ENCODE results near the gene NACC2.
"Not testable (repeated sequence)": the region's sequence is repeated elsewhere in the genome, so short reads cannot be mapped to it uniquely, and the experiment has no call there.

NACC2 gene

DNA sequence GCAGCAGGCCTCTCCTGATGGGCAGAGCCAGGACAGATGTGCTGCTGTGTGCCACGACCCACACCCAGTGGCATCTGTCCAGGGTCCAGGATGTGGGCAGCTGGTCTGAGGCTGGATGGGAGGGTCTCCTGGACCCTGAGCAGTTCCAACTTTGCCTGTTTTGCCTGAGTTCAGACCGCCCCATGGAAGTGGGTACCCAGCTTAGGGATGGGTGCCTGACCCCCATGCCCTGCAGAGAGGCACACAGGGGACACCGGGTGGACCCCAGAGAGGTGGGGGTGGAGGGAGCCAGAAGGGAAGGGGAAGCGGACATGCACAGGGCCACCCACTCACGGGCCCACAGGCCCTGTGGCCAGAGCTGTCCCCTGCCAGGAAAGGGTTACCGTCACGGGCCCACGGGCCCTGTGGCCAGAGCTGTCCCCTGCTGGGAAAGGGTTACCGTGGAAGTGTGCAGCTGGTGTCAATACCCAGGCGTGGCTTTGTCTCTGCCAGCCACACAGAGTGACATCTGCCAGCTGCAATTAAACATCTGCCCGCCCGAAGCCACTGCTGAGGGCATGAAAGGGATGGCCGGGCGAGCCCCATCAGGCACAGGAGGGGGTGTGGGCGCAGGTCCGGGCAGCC lies 50.0 kb downstream of the NACC2 start:
- no peaks in the 10 kb centered on the region for H3K27me3 Mint-ChIP-seq
- H3K36me3 Mint-ChIP-seq, result peaks cover 2% of the 10 kb centered on the region
- H3K27ac Mint-ChIP-seq, result no peak overlapping the region
- no peak overlapping the region for H3K4me3 Mint-ChIP-seq
- no peaks in the 10 kb centered on the region for H3K9me3 Mint-ChIP-seq
- H3K4me1 Mint-ChIP-seq, result peaks cover 3% of the 10 kb centered on the region

DNA sequence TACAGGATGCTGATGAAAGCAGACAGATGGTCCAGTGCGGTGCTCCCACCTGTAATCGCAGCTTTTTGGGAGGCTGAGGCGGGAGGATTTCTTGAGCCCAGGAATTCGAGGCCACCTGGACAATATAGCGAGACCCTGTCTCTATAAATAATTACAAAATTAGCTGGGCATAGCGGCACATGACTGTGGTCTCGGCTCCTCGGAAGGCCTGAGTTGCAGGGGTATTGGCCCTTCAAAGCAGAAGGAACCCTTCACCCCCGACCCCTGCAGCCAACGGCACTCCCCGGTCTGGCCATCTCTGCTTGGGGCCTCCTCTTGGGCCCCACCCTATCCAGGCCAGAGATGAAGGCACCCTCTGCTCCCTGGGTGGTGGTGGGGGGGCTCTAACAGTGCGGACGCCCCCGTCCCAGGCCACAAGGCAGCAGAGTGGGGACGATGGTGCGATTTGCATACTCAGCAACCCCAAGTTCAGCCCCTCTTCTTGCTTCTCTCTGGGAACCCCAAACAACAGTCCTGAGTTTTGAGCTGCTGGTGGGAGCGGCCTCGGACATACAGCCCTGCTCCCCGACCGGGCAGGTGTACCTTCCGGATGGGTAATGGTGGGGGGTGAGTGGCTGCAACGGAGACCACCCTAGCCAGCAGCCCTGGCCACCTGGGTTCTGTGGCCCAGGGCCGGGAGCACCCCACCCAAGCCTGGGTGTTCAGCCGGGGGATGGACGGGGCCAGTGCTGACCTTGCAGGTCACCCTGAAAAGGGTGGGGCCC lies 50.7 kb downstream of the NACC2 start:
- Mint-ChIP-seq H3K4me3 (no peak overlapping the region), H3K36me3 (peaks cover 7% of the 10 kb centered on the region), H3K4me1 (peaks cover 3% of the 10 kb centered on the region), H3K9me3 (no peaks in the 10 kb centered on the region), H3K27ac (no peak overlapping the region), H3K27me3 (no peaks in the 10 kb centered on the region)

DNA sequence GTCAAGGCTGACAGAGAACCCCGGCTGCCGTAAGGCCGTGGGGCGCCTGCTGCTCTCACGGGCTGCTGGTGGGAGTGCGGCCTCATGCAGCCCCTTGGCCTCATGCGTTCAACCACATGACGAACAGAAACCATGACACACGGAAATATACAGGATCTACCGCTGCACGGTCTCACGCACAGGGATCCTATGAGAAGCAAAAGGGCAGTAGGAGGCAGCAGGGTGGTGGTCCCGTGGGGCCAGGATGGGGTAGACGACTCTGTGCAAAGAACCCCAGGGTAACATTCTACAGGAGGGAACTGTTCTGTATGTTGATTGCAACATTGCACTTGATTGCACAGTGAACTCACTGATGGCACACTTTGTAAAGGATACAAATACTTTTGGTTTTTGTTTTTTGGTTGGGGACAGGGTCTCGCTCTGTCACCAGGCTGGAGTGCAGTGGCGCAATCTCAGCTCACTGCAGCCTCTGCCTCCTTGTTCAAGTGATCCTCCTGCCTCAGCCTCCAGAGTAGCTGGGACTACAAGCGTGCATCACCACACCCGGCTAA lies 51.6 kb downstream of the NACC2 start:
- no peak overlapping the region for H3K27ac Mint-ChIP-seq
- no peaks in the 10 kb centered on the region for H3K27me3 Mint-ChIP-seq
- no peak overlapping the region for H3K4me3 Mint-ChIP-seq
- peaks cover 3% of the 10 kb centered on the region for H3K4me1 Mint-ChIP-seq
- peaks cover 5% of the 10 kb centered on the region for H3K9me3 Mint-ChIP-seq
- H3K36me3 Mint-ChIP-seq, result peaks cover 13% of the 10 kb centered on the region

- Mint-ChIP-seq H3K4me1 (peaks cover 3% of the 10 kb centered on the region), H3K27ac (no peak overlapping the region), H3K4me3 (no peak overlapping the region), H3K27me3 (no peaks in the 10 kb centered on the region), H3K9me3 (peaks cover 6% of the 10 kb centered on the region), H3K36me3 (peaks cover 16% of the 10 kb centered on the region)
Observed at GRCh38 chr9:136042541-136042940, 52.5 kb downstream of the NACC2 start.

DNA sequence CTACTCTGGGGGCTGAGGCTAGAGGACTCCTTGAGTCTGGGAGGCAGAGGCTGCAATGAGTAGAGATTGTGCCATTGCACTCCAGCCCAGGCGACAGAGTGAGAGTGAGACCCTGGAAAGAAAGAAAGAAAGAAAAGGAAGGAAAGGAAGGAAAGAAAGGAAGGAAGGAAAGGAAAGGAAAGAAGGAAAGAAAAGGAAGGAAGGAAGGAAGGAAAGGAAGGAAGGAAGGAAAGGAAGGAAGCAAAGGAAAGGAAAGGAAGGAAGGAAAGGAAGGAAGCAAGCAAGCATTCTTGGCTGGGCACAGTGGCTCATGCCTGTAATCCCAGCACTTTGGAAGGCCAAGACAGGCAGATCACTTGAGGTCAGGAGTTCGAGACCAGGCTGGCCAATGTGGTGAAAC lies 54.2 kb downstream of the NACC2 start:
- H3K9me3 Mint-ChIP-seq, H3K4me3 Mint-ChIP-seq, H3K27me3 Mint-ChIP-seq, H3K4me1 Mint-ChIP-seq, H3K27ac Mint-ChIP-seq: not testable (repeated sequence)
- H3K36me3 Mint-ChIP-seq, result peaks cover 22% of the 10 kb centered on the region

DNA sequence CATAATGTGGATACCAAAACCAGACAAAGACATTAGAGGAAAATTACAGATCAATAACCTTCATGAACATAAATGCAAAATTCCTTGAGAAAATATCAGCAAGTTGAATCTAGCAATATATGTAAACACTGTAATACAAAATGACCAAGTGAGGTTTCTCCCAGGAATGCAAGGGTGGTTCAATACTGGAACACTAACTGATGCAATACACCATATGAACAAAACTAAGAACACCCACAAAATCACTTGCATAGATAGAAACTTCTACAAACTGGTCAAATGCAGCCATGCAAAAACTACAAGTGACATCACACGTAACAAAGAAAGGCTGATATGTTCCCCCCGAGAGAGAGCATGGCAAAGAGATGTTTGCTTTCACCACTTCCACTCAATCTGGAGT lies 55.6 kb downstream of the NACC2 start:
- Mint-ChIP-seq H3K4me1 (peaks cover 4% of the 10 kb centered on the region), H3K27ac (no peak overlapping the region), H3K9me3 (peaks cover 6% of the 10 kb centered on the region), H3K27me3 (no peaks in the 10 kb centered on the region), H3K4me3 (no peak overlapping the region), H3K36me3 (peaks cover 31% of the 10 kb centered on the region)

GRCh38 chr9:136036848-136037247 lies 58.2 kb downstream of the NACC2 start:
- H3K36me3 Mint-ChIP-seq, result peaks cover 35% of the 10 kb centered on the region
- no peak overlapping the region for H3K4me3 Mint-ChIP-seq
- H3K27ac Mint-ChIP-seq, result no peak overlapping the region
- H3K27me3 Mint-ChIP-seq, result no peaks in the 10 kb centered on the region
- H3K9me3 Mint-ChIP-seq, result peaks cover 6% of the 10 kb centered on the region
- H3K4me1 Mint-ChIP-seq, result peaks cover 4% of the 10 kb centered on the region

DNA sequence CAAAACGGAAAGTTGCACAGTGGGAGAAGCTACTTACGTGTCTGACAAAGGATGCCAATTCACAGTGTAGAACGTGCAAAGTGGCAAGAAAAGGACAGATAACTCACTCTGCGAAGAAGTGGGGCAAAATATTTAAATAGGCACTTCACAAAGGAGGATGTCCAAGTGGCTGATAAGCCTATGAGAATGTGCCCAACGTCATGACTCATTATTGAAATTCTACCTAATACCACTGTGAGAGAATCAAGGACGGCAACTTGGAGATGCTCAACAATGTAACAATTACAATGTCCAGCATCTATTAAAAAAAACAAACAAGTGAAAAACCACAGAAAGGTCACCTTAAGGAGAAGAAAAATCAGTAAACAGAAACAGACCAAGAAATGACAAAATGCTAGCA lies 59.0 kb downstream of the NACC2 start:
- H3K27ac Mint-ChIP-seq, result no peak overlapping the region
- H3K9me3 Mint-ChIP-seq, result peaks cover 6% of the 10 kb centered on the region
- H3K4me1 Mint-ChIP-seq, result peaks cover 4% of the 10 kb centered on the region
- peaks cover 35% of the 10 kb centered on the region for H3K36me3 Mint-ChIP-seq
- H3K4me3 Mint-ChIP-seq, result no peak overlapping the region
- no peaks in the 10 kb centered on the region for H3K27me3 Mint-ChIP-seq

DNA sequence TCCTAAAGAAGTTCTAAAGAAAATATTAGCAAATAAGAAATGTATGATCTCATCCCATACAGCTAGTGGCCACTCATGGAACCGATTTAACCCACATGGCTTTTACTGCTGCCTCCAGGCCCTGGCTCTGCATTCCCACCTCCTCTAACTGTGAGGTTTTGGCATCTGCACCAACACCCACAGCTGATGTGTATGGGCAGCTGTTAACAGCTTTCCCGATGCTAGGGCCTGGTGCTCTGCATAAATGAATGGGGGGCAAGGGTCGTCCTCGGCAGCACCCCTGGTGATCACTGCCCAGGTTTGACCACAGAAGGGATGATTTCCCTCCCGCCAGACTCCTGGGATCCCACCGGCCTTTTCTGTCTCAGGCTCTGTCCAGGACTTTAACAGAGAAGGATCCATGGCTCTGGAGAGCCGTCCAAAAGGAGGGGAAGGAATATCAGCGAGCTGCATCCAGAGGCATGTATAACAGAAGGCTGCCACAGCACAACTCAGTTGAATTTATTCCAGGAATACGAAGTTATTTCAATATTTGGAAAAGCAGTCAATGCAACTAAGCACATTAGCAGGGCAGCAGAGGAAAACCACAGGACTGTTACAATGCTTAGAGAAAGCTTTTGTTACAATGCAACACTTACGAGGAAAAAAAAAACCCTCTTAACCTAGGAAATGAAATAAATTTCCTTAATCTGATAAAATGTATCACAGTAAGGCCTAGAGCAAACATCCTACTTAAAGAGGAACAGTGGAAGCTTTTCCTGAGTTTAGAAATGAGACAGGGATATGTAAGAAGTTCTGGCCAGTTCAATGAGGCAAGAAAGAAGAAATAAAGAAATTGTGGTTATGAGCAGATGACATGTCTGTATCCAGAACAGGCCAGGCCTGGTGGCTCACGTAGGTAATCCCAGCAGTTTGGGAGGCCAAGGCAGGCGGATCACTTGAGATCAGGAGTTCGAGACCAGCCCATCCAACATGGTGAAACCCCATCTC lies 63.1 kb downstream of the NACC2 start:
- Mint-ChIP-seq H3K4me3 (no peak overlapping the region), H3K9me3 (no peaks in the 10 kb centered on the region), H3K4me1 (peaks cover 10% of the 10 kb centered on the region), H3K36me3 (peaks cover 25% of the 10 kb centered on the region), H3K27me3 (no peaks in the 10 kb centered on the region), H3K27ac (no peak overlapping the region)

GRCh38 chr9:136031094-136031493 lies 64.0 kb downstream of the NACC2 start:
- Mint-ChIP-seq H3K27ac (no peak overlapping the region), H3K36me3 (peaks cover 25% of the 10 kb centered on the region), H3K4me1 (peaks cover 10% of the 10 kb centered on the region), H3K4me3 (no peak overlapping the region), H3K9me3 (no peaks in the 10 kb centered on the region), H3K27me3 (no peaks in the 10 kb centered on the region)

DNA sequence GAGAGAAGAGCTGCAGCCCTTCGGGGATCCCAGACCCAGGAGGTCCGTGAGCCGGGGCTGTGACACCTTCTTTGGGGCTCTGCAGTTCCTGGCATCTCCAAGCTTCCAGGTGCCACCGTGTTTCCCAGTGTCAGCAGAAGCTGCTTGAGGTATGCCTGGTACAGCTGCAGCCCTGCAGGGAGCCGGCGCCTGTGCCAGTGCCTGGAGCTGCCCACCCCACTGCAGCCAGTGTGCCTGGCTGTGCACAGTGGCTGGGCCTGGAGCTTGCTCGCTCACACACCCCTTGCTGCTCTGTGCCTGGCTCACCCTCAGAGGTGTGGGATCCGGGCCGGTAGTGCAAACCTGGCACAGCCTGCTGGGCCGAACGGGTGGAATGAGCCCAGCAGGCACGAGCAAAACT lies 65.5 kb downstream of the NACC2 start:
- H3K9me3 Mint-ChIP-seq, result no peaks in the 10 kb centered on the region
- no peak overlapping the region for H3K4me3 Mint-ChIP-seq
- H3K36me3 Mint-ChIP-seq, result peaks cover 18% of the 10 kb centered on the region
- no peaks in the 10 kb centered on the region for H3K27me3 Mint-ChIP-seq
- no peak overlapping the region for H3K27ac Mint-ChIP-seq
- H3K4me1 Mint-ChIP-seq, result peaks cover 6% of the 10 kb centered on the region

DNA sequence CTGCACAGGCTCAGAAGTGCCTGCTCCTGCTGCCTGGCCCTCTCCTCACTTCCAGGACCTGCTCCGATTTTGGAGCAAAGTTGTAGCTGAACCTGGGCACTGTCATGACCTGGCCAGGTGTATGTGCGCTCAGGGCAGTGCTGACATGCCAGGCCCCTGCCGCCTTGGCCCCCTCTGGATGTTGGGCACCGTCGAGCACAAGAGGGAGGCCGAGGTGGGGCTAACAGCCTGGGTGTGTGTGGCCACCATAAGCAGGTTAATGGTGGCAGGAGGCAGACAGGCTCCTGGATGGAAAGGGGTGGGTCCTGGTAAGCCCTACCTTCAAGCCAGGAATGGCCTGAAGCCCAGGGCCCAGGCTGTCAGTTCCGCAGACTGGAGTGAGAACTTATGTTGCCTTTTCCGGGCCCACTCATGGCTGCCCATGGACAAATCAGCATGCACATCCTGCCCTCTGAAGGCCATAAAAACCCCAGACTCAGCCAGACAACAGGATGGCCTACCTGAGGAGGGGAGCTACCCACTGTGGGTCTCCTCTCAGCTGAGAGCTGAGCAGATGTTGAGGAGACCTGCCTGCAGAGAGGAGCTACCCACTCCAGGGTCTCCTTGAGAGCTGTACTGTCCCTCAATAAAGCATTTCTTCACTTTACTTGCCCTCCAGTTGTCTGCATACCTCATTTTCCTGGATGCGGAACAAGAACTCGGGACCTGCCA lies 66.2 kb downstream of the NACC2 start:
- H3K4me3 Mint-ChIP-seq, result no peak overlapping the region
- H3K4me1 Mint-ChIP-seq, result peaks cover 6% of the 10 kb centered on the region
- no peaks in the 10 kb centered on the region for H3K27me3 Mint-ChIP-seq
- H3K27ac Mint-ChIP-seq, result no peak overlapping the region
- H3K36me3 Mint-ChIP-seq, result peaks cover 14% of the 10 kb centered on the region
- H3K9me3 Mint-ChIP-seq, result no peaks in the 10 kb centered on the region

DNA sequence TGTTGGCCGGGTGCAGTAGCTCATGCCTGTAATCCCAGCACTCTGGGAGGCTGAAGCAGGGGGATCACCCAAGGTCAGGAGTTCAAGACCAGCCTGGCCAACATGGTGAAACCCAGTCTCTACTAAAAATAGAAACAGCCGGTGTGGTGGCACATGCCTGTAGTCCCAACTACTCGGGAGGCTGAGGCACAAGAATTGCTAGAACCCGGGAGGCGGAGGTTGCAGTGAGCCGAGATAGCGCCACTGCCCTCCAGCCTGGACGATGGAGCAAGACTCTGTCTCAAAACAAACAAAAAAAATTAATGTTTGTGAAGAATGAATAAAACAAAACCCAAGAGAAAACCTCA lies 68.2 kb downstream of the NACC2 start:
- Mint-ChIP-seq H3K27ac (peak overlapping the region; percentile 26), H3K36me3 (peaks cover 13% of the 10 kb centered on the region)
- not testable (repeated sequence) for H3K9me3 Mint-ChIP-seq, H3K4me3 Mint-ChIP-seq, H3K27me3 Mint-ChIP-seq, H3K4me1 Mint-ChIP-seq

GRCh38 chr9:136026266-136026942 lies 68.7 kb downstream of the NACC2 start:
- Mint-ChIP-seq H3K27ac (no peak overlapping the region), H3K27me3 (no peaks in the 10 kb centered on the region), H3K36me3 (peaks cover 13% of the 10 kb centered on the region), H3K9me3 (no peaks in the 10 kb centered on the region), H3K4me3 (no peak overlapping the region), H3K4me1 (peaks cover 13% of the 10 kb centered on the region)

DNA sequence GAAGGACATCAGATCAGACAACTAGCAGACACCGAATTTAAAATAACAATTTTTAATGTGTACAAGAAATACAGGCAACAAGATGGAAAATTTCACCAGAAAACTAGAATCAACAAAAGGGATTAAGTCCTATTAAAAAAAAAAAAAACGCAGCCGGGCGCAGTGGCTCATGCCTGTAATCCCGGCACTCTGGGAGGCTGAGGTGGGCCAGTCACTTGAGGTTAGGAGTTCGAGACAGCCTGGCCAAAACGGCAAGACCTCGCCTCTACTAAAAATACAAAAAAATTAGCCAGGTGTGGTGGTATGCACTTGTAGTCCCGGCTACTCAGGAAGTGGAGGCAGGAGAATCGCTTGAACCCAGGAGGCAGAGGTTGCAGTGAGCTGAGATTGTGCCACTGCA lies 69.6 kb downstream of the NACC2 start:
- no peak overlapping the region for H3K4me3 Mint-ChIP-seq
- H3K27ac Mint-ChIP-seq, result no peak overlapping the region
- no peaks in the 10 kb centered on the region for H3K9me3 Mint-ChIP-seq
- peaks cover 10% of the 10 kb centered on the region for H3K36me3 Mint-ChIP-seq
- H3K4me1 Mint-ChIP-seq, result peaks cover 10% of the 10 kb centered on the region
- no peaks in the 10 kb centered on the region for H3K27me3 Mint-ChIP-seq
